HEK293 (cell line): Measurements from ENCODE around the gene LRRC23.
A peak's percentile ranks its signal among the peaks of the same experiment; 100 is the strongest.

Experiments used
- FEZF1 ChIP-seq: fragments of 450-650 bp; formaldehyde crosslinking; IDR thresholded peaks from 2 replicates; pipeline ENCODE4 v1.5.1; 2016; ENCODE audit warnings: missing biosample characterization, missing genetic modification characterization
- GLIS2 ChIP-seq: fragments of 450-650 bp; formaldehyde crosslinking; IDR thresholded peaks from 2 replicates; pipeline ENCODE4 v1.5.1; 2016; ENCODE audit warnings: missing biosample characterization, missing genetic modification characterization
- HOXA7 ChIP-seq: sonication (generic); formaldehyde crosslinking; IDR thresholded peaks from 2 replicates; pipeline ENCODE4 v1.8.1; 2022; ENCODE audit warnings: missing genetic modification reagents, borderline replicate concordance
- INSM2 ChIP-seq: fragments of 450-650 bp; formaldehyde crosslinking; IDR thresholded peaks from 2 replicates; pipeline ENCODE4 v1.5.1; 2016; ENCODE audit warnings: missing biosample characterization, missing genetic modification characterization
- PBX3 ChIP-seq: sonication (generic); formaldehyde crosslinking; IDR thresholded peaks from 2 replicates; pipeline ENCODE4 v1.8.1; 2022; ENCODE audit warnings: mild to moderate bottlenecking, moderate library complexity, missing genetic modification reagents
- REPIN1 ChIP-seq: fragments of 450-650 bp; formaldehyde crosslinking; IDR thresholded peaks from 2 replicates; pipeline ENCODE4 v1.5.1; 2017; ENCODE audit warnings: missing biosample characterization, missing genetic modification characterization, low read depth
- TRIM28 ChIP-seq: IDR thresholded peaks from 2 replicates; pipeline ENCODE4 v1.6.1; 2011; ENCODE audit warnings: low read length, control low read depth, borderline replicate concordance
- ZBTB49 ChIP-seq: fragments of 450-650 bp; formaldehyde crosslinking; IDR thresholded peaks from 2 replicates; pipeline ENCODE4 v1.5.1; 2016; ENCODE audit warnings: missing biosample characterization, missing genetic modification characterization, low read depth
- ZNF174 ChIP-seq: fragments of 450-650 bp; formaldehyde crosslinking; IDR thresholded peaks from 2 replicates; pipeline ENCODE4 v1.5.0; 2017; ENCODE audit warnings: missing biosample characterization, mild to moderate bottlenecking, missing genetic modification characterization
- ZNF266 ChIP-seq: fragments of 450-650 bp; formaldehyde crosslinking; IDR thresholded peaks from 2 replicates; pipeline ENCODE4 v1.5.1; 2016; ENCODE audit warnings: missing biosample characterization, missing genetic modification characterization, low read depth
- ZNF280D ChIP-seq: fragments of 450-650 bp; formaldehyde crosslinking; IDR thresholded peaks from 2 replicates; pipeline ENCODE4 v1.5.1; 2016; ENCODE audit warnings: missing biosample characterization, missing genetic modification characterization
- ZNF311 ChIP-seq: fragments of 450-650 bp; formaldehyde crosslinking; IDR thresholded peaks from 2 replicates; pipeline ENCODE4 v1.5.1; 2017; ENCODE audit warnings: missing biosample characterization, missing genetic modification characterization, borderline replicate concordance
- ZNF48 ChIP-seq: fragments of 450-650 bp; formaldehyde crosslinking; IDR thresholded peaks from 2 replicates; pipeline ENCODE4 v1.5.1; 2016; ENCODE audit warnings: missing biosample characterization, missing genetic modification characterization
- ZNF510 ChIP-seq: fragments of 450-650 bp; formaldehyde crosslinking; IDR thresholded peaks from 2 replicates; pipeline ENCODE4 v1.5.1; 2018; ENCODE audit warnings: mild to moderate bottlenecking, missing genetic modification characterization, missing biosample characterization; ENCODE audit not compliant: insufficient replicate concordance
- ZNF654 ChIP-seq: fragments of 450-650 bp; formaldehyde crosslinking; IDR thresholded peaks from 2 replicates; pipeline ENCODE4 v1.5.1; 2016; ENCODE audit warnings: low read depth, missing biosample characterization, missing genetic modification characterization
- ZNF670 ChIP-seq: fragments of 450-650 bp; formaldehyde crosslinking; IDR thresholded peaks from 2 replicates; pipeline ENCODE4 v1.5.1; 2016; ENCODE audit warnings: missing biosample characterization, missing genetic modification characterization, low read depth
- ZNF785 ChIP-seq: fragments of 450-650 bp; formaldehyde crosslinking; IDR thresholded peaks from 2 replicates; pipeline ENCODE4 v1.5.1; 2016; ENCODE audit warnings: missing biosample characterization, missing genetic modification characterization
- ZNF792 ChIP-seq: fragments of 450-650 bp; formaldehyde crosslinking; IDR thresholded peaks from 2 replicates; pipeline ENCODE4 v1.5.1; 2016; ENCODE audit warnings: missing biosample characterization, missing genetic modification characterization
- TF ChIP-seq, protein P1 (sequence below): fragments of 450-650 bp; formaldehyde crosslinking; IDR thresholded peaks from 2 replicates; pipeline ENCODE4 v1.5.1; 2017; ENCODE audit warnings: missing biosample characterization, missing genetic modification characterization
- TF ChIP-seq, protein P2 (sequence below): fragments of 450-650 bp; formaldehyde crosslinking; IDR thresholded peaks from 2 replicates; pipeline ENCODE4 v1.5.1; 2016; ENCODE audit warnings: missing biosample characterization, missing genetic modification characterization
- TF ChIP-seq, protein P3 (sequence below): fragments of 450-650 bp; formaldehyde crosslinking; IDR thresholded peaks from 2 replicates; pipeline ENCODE4 v1.5.1; 2016; ENCODE audit warnings: missing biosample characterization, missing genetic modification characterization

LRRC23 gene

GRCh38 chr12:6961278-6961694 lies 56.7 kb downstream of the LRRC23 start (continued):
- TF ChIP-seq FEZF1 (tag by site-specific recombination) = 0 out of 2 replicates have a peak, but pooled peaks have one; percentile 34
- no peak for TF ChIP-seq GLIS2 (tag by site-specific recombination)
- no peak for TF ChIP-seq TRIM28
- TF ChIP-seq, protein P1, sequence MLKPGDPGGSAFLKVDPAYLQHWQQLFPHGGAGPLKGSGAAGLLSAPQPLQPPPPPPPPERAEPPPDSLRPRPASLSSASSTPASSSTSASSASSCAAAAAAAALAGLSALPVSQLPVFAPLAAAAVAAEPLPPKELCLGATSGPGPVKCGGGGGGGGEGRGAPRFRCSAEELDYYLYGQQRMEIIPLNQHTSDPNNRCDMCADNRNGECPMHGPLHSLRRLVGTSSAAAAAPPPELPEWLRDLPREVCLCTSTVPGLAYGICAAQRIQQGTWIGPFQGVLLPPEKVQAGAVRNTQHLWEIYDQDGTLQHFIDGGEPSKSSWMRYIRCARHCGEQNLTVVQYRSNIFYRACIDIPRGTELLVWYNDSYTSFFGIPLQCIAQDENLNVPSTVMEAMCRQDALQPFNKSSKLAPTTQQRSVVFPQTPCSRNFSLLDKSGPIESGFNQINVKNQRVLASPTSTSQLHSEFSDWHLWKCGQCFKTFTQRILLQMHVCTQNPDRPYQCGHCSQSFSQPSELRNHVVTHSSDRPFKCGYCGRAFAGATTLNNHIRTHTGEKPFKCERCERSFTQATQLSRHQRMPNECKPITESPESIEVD (tag by site-specific recombination) = no peak
- TF ChIP-seq, protein P2, sequence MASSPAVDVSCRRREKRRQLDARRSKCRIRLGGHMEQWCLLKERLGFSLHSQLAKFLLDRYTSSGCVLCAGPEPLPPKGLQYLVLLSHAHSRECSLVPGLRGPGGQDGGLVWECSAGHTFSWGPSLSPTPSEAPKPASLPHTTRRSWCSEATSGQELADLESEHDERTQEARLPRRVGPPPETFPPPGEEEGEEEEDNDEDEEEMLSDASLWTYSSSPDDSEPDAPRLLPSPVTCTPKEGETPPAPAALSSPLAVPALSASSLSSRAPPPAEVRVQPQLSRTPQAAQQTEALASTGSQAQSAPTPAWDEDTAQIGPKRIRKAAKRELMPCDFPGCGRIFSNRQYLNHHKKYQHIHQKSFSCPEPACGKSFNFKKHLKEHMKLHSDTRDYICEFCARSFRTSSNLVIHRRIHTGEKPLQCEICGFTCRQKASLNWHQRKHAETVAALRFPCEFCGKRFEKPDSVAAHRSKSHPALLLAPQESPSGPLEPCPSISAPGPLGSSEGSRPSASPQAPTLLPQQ (tag by site-specific recombination) = no peak; the same call in 1 of the 2 replicates
- TF ChIP-seq PBX3 = no peak
- TF ChIP-seq, protein P3, sequence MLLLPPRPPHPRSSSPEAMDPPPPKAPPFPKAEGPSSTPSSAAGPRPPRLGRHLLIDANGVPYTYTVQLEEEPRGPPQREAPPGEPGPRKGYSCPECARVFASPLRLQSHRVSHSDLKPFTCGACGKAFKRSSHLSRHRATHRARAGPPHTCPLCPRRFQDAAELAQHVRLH = 0 out of 2 replicates have a peak, but pooled peaks have one; percentile 37
- no peak for TF ChIP-seq ZNF510
- no peak for TF ChIP-seq ZNF48 (tag by site-specific recombination)
- no peak for TF ChIP-seq ZNF311
- TF ChIP-seq ZNF670 (tag by site-specific recombination) = no peak
- TF ChIP-seq HOXA7 (CRISPR knock-in tag) = no peak
- no peak for TF ChIP-seq INSM2 (tag by site-specific recombination)
- TF ChIP-seq ZBTB49 (tag by site-specific recombination) = no peak
- no peak for TF ChIP-seq ZNF280D
- TF ChIP-seq ZNF785 (tag by site-specific recombination) = no peak; the same call in 1 of the 2 replicates
- no peak for TF ChIP-seq REPIN1 (tag by site-specific recombination)
- no peak for TF ChIP-seq ZNF266 (tag by site-specific recombination)
- TF ChIP-seq ZNF792 (tag by site-specific recombination) = no peak
- TF ChIP-seq ZNF174 = no peak
- no peak for TF ChIP-seq ZNF654
